Sigmoid colon (tissue), 4 donors: ENCODE results near the gene GDF10.

ENCODE experiments used
- EP300 ChIP-seq, 4 donors: sonication (generic); formaldehyde crosslinking; IDR thresholded peaks; one replicate each; pipeline ENCODE4 v1.6.1; 2017; ENCODE audit warnings: antibody characterized with exemption in 4 of 4
- POLR2A ChIP-seq, 2 donors: fragments of 450-650 bp; IDR thresholded peaks; one replicate each; pipeline ENCODE4 v1.6.1; 2016; ENCODE audit warnings: antibody characterized with exemption in 2 of 2, mild to moderate bottlenecking in 2 of 2, moderate library complexity in 2 of 2
- TF ChIP-seq, protein P1 (sequence below), 4 experiments: fragments of 450-650 bp in 3 of 4; fragments of 200-600 bp in 1 of 4; IDR thresholded peaks; one replicate each; pipeline ENCODE4 v1.5.1; 2016 to 2019; ENCODE audit warnings: antibody characterized with exemption in 4 of 4, mild to moderate bottlenecking in 3 of 4, moderate library complexity in 2 of 4

DNA sequence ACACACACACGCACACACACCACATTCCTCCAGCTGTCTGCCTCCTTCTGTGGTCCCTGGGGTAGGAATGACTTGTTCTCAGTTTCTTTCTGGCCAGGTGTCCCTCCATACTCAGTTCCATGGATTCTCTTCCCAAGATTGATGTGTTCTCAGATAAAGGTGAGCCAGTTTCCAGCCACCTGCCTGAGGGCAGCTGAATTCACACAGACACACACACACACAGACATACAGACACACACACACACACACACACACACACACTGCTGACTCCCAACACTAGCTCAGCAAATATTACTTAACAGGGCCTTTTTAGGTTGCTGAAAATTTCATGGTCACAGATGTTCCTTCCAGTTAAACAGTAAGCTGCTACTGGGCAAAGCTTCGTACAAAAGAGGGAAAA, 45.4 kb upstream of the GDF10 start:
- TF ChIP-seq POLR2A (IDR thresholded peaks at IDR 0.05): no peak
- TF ChIP-seq EP300 (IDR thresholded peaks at IDR 0.05): no peak
- TF ChIP-seq, protein P1, sequence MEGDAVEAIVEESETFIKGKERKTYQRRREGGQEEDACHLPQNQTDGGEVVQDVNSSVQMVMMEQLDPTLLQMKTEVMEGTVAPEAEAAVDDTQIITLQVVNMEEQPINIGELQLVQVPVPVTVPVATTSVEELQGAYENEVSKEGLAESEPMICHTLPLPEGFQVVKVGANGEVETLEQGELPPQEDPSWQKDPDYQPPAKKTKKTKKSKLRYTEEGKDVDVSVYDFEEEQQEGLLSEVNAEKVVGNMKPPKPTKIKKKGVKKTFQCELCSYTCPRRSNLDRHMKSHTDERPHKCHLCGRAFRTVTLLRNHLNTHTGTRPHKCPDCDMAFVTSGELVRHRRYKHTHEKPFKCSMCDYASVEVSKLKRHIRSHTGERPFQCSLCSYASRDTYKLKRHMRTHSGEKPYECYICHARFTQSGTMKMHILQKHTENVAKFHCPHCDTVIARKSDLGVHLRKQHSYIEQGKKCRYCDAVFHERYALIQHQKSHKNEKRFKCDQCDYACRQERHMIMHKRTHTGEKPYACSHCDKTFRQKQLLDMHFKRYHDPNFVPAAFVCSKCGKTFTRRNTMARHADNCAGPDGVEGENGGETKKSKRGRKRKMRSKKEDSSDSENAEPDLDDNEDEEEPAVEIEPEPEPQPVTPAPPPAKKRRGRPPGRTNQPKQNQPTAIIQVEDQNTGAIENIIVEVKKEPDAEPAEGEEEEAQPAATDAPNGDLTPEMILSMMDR (IDR thresholded peaks at IDR 0.05): no peak
